ENCODE measurements around the gene EIF4E2. TPM values are rescaled to one million over a fixed set of nuclear protein-coding genes. Genes with fewer than 3 reads are reported as not detected.

Gene EIF4E2
- total RNA-seq, 1 experiment from 2014 or later, result 76.6 TPM

GRCh38 chr2:232519581-232520438 is 30.7 kb upstream of the EIF4E2 start, which contains the start of gene PRSS56:
TSS of gene PRSS56 (plus strand) at chr2:232520388. CDS start at chr2:232520599, 211 bp downstream.
- CTCF ChIA-PET, result interaction anchor here (0.5 kb wide), 1 partner anchor 431 kb away, joined by 6 read pairs; no protein-coding TSS in a partner anchor
- TF ChIP-seq, protein P1, sequence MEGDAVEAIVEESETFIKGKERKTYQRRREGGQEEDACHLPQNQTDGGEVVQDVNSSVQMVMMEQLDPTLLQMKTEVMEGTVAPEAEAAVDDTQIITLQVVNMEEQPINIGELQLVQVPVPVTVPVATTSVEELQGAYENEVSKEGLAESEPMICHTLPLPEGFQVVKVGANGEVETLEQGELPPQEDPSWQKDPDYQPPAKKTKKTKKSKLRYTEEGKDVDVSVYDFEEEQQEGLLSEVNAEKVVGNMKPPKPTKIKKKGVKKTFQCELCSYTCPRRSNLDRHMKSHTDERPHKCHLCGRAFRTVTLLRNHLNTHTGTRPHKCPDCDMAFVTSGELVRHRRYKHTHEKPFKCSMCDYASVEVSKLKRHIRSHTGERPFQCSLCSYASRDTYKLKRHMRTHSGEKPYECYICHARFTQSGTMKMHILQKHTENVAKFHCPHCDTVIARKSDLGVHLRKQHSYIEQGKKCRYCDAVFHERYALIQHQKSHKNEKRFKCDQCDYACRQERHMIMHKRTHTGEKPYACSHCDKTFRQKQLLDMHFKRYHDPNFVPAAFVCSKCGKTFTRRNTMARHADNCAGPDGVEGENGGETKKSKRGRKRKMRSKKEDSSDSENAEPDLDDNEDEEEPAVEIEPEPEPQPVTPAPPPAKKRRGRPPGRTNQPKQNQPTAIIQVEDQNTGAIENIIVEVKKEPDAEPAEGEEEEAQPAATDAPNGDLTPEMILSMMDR (IDR thresholded peaks at IDR 0.05; ENCODE audit: unreplicated experiment), result no peak
- Mint-ChIP-seq H3K27me3 (ENCODE audit: unreplicated experiment) (peaks cover 92% of the 10 kb centered on the region), H3K9me3 (ENCODE audit: low read depth, unreplicated experiment) (no peaks in the 10 kb centered on the region), H3K36me3 (ENCODE audit: insufficient read depth, unreplicated experiment) (peaks cover 5% of the 10 kb centered on the region), H3K27ac (ENCODE audit: unreplicated experiment) (no peak within 1 kb of the TSS), H3K4me3 (ENCODE audit: low read depth, unreplicated experiment) (no peak within 1 kb of the TSS), H3K4me1 (ENCODE audit: low read depth, unreplicated experiment) (no peaks in the 10 kb centered on the region)
- no TSS peak for BruUV-seq (replicated peaks)
- DNase-seq, result no peak
- intact Hi-C loops (cut with micrococcal nuclease; ENCODE audit: unreplicated experiment), result loop anchor here (5.0 kb wide), 2 partner anchors 68 to 613 kb away; no protein-coding TSS in a partner anchor

- H3K4me1 Mint-ChIP-seq (ENCODE audit: low read depth, unreplicated experiment), result no peaks in the 10 kb centered on the region
- no TSS peak for BruUV-seq (replicated peaks)
- no peak overlapping the region for H3K4me3 Mint-ChIP-seq (ENCODE audit: low read depth, unreplicated experiment)
- no peaks in the 10 kb centered on the region for H3K9me3 Mint-ChIP-seq (ENCODE audit: low read depth, unreplicated experiment)
- intact Hi-C loops (cut with micrococcal nuclease; ENCODE audit: unreplicated experiment), result loop anchor here (5.0 kb wide), 2 partner anchors 68 to 613 kb away; no protein-coding TSS in a partner anchor
- no peak overlapping the region for H3K27ac Mint-ChIP-seq (ENCODE audit: unreplicated experiment)
- CTCF ChIA-PET, result interaction anchor here (0.6 kb wide), 1 partner anchor 603 kb away, joined by 5 read pairs; no protein-coding TSS in a partner anchor
- DNase-seq, result no peak
- peaks cover 5% of the 10 kb centered on the region for H3K36me3 Mint-ChIP-seq (ENCODE audit: insufficient read depth, unreplicated experiment)
- peaks cover 87% of the 10 kb centered on the region for H3K27me3 Mint-ChIP-seq (ENCODE audit: unreplicated experiment)
- TF ChIP-seq, protein P1 (IDR thresholded peaks at IDR 0.05; ENCODE audit: unreplicated experiment), result no peak
Measured at GRCh38 chr2:232520489-232520888, 30.0 kb upstream of the EIF4E2 start.

GRCh38 chr2:232521098-232521497 is 29.4 kb upstream of the EIF4E2 start:
- no TSS peak for BruUV-seq (replicated peaks)
- DNase-seq, result no peak
- CTCF ChIA-PET, result interaction anchor here (0.6 kb wide), 1 partner anchor 603 kb away, joined by 5 read pairs; no protein-coding TSS in a partner anchor
- H3K36me3 Mint-ChIP-seq (ENCODE audit: insufficient read depth, unreplicated experiment), result peaks cover 5% of the 10 kb centered on the region
- H3K27me3 Mint-ChIP-seq (ENCODE audit: unreplicated experiment), result peaks cover 90% of the 10 kb centered on the region
- intact Hi-C loops (cut with micrococcal nuclease; ENCODE audit: unreplicated experiment), result loop anchor here (5.0 kb wide), 2 partner anchors 69 to 614 kb away; no protein-coding TSS in a partner anchor
- no peaks in the 10 kb centered on the region for H3K4me1 Mint-ChIP-seq (ENCODE audit: low read depth, unreplicated experiment)
- H3K4me3 Mint-ChIP-seq (ENCODE audit: low read depth, unreplicated experiment), result no peak overlapping the region
- H3K27ac Mint-ChIP-seq (ENCODE audit: unreplicated experiment), result no peak overlapping the region
- TF ChIP-seq, protein P1 (IDR thresholded peaks at IDR 0.05; ENCODE audit: unreplicated experiment), result no peak
- no peaks in the 10 kb centered on the region for H3K9me3 Mint-ChIP-seq (ENCODE audit: low read depth, unreplicated experiment)

DNA sequence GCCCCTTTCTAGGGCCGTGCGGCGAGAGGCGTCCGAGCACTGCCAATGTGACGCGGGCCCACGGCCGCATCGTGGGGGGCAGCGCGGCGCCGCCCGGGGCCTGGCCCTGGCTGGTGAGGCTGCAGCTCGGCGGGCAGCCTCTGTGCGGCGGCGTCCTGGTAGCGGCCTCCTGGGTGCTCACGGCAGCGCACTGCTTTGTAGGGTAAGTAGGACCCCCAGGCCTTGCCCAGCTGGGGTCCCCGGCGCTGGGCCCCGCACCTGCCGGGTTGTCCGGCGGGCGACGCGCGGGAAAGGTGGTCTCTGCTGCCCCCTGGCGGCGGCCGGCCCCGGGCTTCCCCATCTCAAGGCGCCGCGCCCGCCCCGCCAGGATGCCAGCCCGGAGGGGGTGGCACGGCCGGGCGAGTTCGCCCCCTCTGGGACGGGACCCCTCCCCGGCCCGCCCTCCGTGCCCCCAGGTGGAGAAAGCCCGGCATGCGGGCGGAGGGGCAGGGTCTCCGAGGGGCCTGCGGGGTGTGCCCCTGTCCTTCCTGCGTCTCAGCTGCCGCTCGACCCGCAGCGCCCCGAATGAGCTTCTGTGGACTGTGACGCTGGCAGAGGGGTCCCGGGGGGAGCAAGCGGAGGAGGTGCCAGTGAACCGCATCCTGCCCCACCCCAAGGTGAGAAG is 28.4 kb upstream of the EIF4E2 start:
- Mint-ChIP-seq H3K36me3 (ENCODE audit: insufficient read depth, unreplicated experiment) (peaks cover 5% of the 10 kb centered on the region), H3K27me3 (ENCODE audit: unreplicated experiment) (peaks cover 91% of the 10 kb centered on the region), H3K4me1 (ENCODE audit: low read depth, unreplicated experiment) (no peaks in the 10 kb centered on the region), H3K27ac (ENCODE audit: unreplicated experiment) (no peak overlapping the region), H3K4me3 (ENCODE audit: low read depth, unreplicated experiment) (no peak overlapping the region), H3K9me3 (ENCODE audit: low read depth, unreplicated experiment) (no peaks in the 10 kb centered on the region)
- CTCF ChIA-PET, result interaction anchor here (2.8 kb wide), 1 partner anchor 76 kb away, joined by 9 read pairs; no protein-coding TSS in a partner anchor
- intact Hi-C loops (cut with micrococcal nuclease; ENCODE audit: unreplicated experiment), result loop anchor here (5.0 kb wide), 2 partner anchors 70 to 615 kb away; no protein-coding TSS in a partner anchor
- TF ChIP-seq, protein P1 (IDR thresholded peaks at IDR 0.05; ENCODE audit: unreplicated experiment), result peak; percentile 88
- BruUV-seq (replicated peaks), result no TSS peak
- peak; percentile 80 for DNase-seq

Data from Calu3 (cell line).